ENCODE measurements around the gene FKBP4.
"Not testable (repeated sequence)": the region's sequence is repeated elsewhere in the genome, so short reads cannot be mapped to it uniquely, and the experiment has no call there.

FKBP4 gene

DNA sequence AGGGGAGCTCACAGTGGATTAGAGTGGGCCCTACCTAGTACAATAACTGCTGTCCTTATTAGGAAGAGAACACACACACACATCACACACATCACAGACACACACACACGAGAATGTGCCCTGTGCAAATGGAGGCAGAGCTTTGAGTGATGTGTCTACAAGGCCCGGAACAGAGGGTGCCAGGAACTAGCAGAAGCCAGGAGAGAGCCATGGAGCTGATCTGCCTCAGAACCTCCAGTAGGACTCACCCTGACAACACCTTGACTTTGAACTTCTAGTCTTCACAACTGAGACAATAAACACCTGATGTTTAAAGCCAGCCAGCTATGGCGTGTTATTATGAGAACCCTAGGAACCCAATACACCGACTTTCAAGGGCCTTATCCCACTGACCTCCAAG lies 29.7 kb upstream of the FKBP4 start:
- H3K4me3 ChIP-seq (ENCODE audit: low read depth, low read length) = no peak overlapping the region
- no peak for TF ChIP-seq CTCF (IDR thresholded peaks at IDR 0.05; ENCODE audit: low read depth, low read length, missing control alignments)
- in situ Hi-C loops (cut with HindIII; ENCODE audit: low sequenced_read_pairs) = no loop called here
- no peak for DNase-seq (ENCODE audit: low read depth)

DNA sequence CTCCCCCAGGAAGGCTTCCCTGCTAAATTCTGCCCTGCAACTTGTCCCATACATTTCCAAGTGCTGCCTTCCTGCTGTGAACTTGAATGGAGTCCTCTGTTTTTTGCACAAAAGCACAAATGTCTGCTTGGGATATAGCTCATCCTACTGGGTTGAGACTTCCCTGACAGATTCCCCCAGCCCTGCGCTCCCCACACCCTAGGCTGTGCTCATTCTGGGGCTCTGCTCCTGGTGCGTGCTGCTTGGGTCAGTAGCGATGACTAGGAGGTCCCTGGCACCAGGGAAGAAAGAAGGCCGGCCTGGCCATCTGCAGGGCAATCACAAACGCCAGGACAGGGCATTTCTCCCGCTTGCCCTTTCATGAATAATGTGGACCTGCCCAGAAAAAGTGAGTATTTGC lies 29.2 kb upstream of the FKBP4 start:
- in situ Hi-C loops (cut with HindIII; ENCODE audit: low sequenced_read_pairs) = no loop called here
- H3K4me3 ChIP-seq (ENCODE audit: low read depth, low read length) = no peak overlapping the region
- TF ChIP-seq CTCF (IDR thresholded peaks at IDR 0.05; ENCODE audit: low read depth, low read length, missing control alignments) = no peak
- no peak for DNase-seq (ENCODE audit: low read depth)

DNA sequence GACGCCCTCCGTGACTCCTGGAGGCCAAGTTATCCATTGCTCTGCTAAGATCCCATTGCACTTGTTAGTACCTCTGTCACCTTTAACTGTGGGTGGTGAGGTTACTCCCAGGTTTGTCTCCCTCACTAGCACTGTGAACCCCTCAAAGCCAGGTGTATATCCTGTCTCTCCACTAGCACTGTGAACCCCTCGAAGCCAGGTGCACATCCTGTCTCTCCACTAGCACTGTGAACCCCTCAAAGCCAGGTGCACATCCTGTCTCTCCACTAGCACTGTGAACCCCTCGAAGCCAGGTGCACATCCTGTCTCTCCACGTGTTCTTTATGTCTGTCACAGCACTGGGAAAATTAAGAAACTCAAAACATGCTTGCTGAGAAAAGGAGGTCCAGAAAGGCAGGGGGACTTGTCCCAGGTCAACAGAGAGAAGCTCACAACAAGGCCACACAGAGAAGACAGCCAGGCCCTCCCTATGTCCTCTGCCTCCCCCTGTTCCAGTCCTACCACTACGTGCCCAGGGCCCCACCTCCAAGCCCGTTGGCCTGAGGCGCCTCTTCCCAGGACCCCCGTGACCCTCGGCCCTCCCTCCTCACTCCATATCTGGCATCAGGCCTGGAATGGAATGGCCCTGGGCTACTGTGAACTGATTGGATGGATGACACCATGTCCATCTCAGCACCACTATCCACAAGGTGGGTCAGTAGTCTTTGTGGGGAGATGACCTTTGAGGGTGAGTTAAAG lies 26.4 kb upstream of the FKBP4 start:
- TF ChIP-seq CTCF (IDR thresholded peaks at IDR 0.05; ENCODE audit: low read depth, low read length, missing control alignments) = no peak
- no peak for DNase-seq (ENCODE audit: low read depth)
- in situ Hi-C loops (cut with HindIII; ENCODE audit: low sequenced_read_pairs) = no loop called here
- H3K4me3 ChIP-seq (ENCODE audit: low read depth, low read length) = no peak overlapping the region

DNA sequence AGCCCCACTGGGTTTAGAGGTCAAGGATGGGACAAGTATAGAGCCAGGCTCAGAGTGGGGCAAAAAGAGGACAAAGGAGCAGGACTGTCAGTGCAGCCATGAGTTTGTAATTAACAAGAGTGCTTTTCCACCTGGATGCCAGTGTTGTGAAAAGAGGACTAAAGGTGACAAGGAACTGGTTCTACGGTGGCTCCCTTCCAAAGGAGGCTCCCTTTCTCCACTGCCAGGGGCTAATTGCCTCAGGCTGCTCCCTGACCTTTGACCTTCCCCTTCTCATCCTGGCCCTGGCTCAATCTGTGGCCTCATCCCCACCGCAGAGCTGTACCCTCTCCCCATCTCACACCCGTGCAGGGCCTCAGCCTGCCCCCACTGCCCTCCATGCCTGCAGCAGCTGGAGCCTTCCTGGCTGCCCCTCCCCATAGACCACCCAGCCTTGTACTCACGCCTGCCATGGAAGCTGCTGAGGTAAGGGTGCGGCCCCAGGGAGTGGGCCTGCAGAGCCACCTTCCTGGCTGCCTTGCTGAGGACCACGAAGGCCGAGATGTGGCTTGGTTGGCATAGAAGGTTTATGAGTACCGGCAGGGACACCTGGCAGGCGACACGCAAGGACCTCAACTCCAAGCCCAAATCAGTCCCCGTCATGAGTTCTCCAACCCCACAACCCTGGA lies 24.8 kb upstream of the FKBP4 start:
- in situ Hi-C loops (cut with HindIII; ENCODE audit: low sequenced_read_pairs) = no loop called here
- H3K4me3 ChIP-seq (ENCODE audit: low read depth, low read length) = no peak overlapping the region
- TF ChIP-seq CTCF (IDR thresholded peaks at IDR 0.05; ENCODE audit: low read depth, low read length, missing control alignments) = no peak
- DNase-seq (ENCODE audit: low read depth) = no peak

DNA sequence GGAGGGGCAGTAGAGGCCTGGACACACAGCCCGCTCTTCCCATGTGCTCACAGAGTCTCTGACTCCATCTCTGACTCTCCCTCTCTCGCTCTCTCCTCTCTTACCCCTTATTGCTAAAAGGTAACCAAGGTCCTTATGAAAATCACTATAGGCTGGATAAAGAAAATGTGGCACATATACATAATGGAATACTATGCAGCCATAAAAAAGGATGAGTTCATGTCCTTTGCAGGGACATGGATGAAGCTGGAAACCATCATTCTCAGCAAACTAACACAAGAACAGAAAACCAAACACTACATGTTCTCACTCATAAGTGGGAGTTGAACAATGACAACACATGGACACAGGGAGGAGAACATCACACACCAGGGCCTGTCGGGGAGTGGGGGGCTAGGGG lies 24.2 kb upstream of the FKBP4 start:
- in situ Hi-C loops (cut with HindIII; ENCODE audit: low sequenced_read_pairs); DNase-seq (ENCODE audit: low read depth); H3K4me3 ChIP-seq (ENCODE audit: low read depth, low read length): not testable (repeated sequence)

- DNase-seq (ENCODE audit: low read depth) = no peak
- TF ChIP-seq CTCF (IDR thresholded peaks at IDR 0.05; ENCODE audit: low read depth, low read length, missing control alignments) = no peak
- in situ Hi-C loops (cut with HindIII; ENCODE audit: low sequenced_read_pairs) = no loop called here
- no peak overlapping the region for H3K4me3 ChIP-seq (ENCODE audit: low read depth, low read length)
Measured at GRCh38 chr12:2772370-2772769, 22.4 kb upstream of the FKBP4 start.

DNA sequence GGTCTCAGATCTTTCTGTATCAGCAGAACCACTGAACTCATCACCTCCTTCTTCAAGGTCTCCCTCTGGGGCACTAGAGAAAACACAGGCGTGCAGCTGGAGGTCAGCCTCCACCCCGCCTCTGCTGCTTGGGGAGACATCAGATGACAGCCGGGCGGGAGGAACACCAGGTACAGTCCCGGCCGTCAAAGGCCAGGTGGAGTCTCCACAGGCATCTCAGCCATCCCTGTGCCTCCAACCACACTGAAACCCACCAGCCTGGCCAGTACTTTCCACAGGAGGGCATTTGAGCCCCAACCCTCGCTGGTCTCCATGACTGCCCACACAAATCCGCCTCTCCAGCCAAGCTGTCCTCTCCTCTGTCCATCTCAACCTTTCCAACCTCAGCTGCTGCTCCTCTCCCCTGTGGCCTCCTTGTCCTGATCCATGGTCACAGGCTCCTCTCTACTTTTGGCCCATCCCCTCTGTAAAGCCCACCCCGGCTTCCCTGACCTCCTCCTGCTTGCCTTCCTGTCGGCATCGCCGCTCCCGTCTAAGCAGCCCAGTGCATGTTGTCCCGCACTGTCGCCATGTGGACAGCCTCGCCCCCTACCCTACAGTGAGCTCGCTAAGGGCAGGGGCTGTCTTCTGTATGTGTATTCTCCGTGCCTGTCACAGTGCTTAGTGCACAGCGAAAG lies 21.4 kb upstream of the FKBP4 start:
- no peak overlapping the region for H3K4me3 ChIP-seq (ENCODE audit: low read depth, low read length)
- TF ChIP-seq CTCF (IDR thresholded peaks at IDR 0.05; ENCODE audit: low read depth, low read length, missing control alignments) = no peak
- in situ Hi-C loops (cut with HindIII; ENCODE audit: low sequenced_read_pairs) = no loop called here
- DNase-seq (ENCODE audit: low read depth) = no peak

Measured in astrocyte of the cerebellum (primary cell).